DMS79 (cell line): Measurements from ENCODE around the gene MKKS.
"Not testable (repeated sequence)": the region's sequence is repeated elsewhere in the genome, so short reads cannot be mapped to it uniquely, and the experiment has no call there.

ENCODE experiments used
- DNase-seq: peaks from one replicate; lab custom pipeline; 2025; lab: John Stamatoyannopoulos, UW

The MKKS gene

DNA sequence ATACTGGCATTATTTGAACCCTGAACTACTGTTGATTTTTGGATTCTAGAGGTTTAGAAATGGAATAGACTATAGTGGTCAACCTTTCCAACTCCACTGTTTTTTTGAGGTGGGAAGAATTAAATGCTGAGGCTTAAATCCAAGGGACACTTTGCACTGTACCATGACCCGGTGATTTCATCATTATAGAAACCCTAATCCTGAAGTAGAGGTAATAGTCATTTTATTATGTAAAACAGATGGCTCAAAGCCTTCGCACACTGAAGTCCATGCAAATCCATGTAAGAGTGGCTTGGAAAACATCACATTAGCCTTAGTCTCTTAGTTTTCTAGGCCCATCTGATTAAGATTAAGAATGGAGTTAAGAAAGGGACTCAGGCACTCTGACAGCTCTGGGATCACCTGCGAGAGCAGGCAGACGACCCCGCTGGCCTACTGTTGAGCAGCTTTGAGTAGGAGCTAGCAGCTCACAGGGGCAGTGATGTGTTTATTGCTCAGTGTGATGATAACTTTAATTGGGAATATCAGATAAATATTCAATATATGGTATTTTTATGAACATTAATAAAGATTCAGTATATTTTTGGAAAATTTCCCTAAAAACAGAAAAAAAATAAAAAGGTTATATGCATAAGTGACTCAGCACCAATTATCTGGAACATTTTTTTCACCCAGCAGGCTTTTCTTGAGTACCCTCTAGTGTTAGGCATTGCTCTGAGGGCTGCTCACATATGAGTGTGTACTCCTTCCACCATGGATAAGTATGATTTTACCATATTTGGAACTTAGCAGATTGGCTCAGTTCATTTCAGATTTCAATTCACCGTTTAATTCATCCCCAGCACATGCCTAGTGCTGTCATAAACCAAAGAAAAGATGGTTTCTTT lies 14.5 kb upstream of the MKKS start:
- DNase-seq = no peak

DNA sequence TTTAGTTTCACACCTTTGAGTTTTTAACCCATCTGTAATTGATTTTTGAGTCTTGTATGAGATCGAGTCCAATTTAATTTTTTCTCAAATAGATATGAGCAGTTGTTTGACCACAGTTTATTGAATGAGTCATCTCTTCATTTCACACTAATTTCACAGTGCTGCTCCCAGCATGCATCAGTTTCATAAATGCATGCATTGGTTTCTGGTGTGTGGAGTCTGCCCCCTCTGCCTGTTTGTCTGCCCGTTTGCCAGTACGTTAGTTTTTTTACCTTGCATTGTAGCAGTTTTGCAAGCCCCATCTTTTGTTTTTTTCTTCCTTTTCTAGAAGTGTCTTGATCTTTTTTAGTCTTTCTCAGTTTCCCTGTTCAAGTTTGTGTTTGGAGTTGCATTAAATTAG lies 13.0 kb upstream of the MKKS start:
- DNase-seq = no peak

DNA sequence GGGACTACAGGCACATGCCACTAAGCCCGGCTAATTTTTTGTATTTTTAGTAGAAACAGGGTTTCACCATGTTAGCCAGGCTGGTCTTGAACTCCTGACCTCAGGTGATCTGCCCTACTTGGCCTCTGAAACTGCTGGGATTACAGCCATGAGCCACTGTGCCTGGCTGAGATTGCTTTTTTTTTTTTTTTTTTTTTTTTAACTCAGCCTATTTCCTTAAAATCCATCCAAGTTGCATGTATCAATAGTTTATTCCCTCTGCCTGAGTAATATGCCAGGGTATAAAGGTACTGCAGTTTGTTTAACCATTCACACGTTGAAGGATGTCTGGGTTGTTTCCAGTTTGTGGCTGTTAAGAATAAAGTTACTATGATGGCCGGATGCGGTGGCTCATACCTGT lies 11.7 kb upstream of the MKKS start:
- DNase-seq = no peak

GRCh38 chr20:10443936-10444335 lies 9.9 kb upstream of the MKKS start:
- no peak for DNase-seq

- DNase-seq = no peak
Measured at GRCh38 chr20:10438217-10438616, 4.2 kb upstream of the MKKS start.

- DNase-seq = no peak
Measured at GRCh38 chr20:10436053-10436699, 2.2 kb upstream of the MKKS start.

DNA sequence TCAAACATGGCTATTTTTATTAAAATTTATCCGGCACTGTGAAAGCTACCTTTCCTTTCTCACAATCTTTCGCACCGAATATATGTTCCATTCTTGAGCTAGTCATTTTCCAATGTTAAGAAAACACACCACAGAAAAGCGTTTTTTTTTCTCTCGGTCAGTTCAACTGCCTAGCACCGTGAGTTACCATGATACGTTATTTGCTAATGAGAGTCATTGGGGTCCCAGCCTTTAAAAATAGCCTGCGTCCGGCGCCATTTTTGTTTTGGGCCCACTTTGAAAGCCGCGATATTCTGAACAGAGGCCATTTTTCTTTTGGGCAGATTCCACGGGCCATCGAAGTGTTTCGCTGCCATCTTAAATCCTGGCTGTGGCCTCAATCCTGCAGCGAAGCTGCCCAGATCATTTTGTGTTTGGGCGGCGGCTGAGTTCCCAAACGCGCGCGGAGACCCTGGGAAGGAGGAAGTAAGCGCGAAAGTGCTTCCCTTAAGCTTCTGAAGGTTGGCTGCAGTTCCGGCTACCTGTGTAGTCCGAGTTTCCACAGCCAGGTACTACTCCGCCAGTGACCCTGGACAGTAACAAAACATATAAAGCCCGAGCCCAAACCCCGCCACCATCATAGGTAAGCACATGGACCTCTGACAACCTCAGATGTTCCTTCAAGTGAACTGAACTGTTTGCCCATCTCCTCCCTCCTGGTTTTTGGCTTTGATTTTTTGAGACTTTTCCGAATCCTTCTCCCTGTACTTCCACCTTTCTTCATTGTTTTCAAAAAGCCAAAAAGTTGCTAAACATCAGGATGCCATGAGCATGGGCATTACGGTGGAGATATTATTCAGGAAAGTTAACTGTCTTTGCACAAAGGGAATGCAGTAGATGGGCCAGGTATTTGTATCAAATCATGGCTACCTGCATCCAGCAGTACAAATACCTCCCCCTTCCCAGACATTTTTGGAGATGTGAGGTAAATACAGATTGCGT lies 1.1 kb upstream of the MKKS start, which contains the start of gene SLX4IP:
SLX4IP (plus strand) TSS at position 474 of the 981 bp plus-strand sequence. CDS start 22,900 bp downstream, outside the sequence.
- peak; percentile 93 for DNase-seq

- DNase-seq = peak; percentile 89
Measured at GRCh38 chr20:10434467-10434831, 427 bp upstream of the MKKS start.

DNA sequence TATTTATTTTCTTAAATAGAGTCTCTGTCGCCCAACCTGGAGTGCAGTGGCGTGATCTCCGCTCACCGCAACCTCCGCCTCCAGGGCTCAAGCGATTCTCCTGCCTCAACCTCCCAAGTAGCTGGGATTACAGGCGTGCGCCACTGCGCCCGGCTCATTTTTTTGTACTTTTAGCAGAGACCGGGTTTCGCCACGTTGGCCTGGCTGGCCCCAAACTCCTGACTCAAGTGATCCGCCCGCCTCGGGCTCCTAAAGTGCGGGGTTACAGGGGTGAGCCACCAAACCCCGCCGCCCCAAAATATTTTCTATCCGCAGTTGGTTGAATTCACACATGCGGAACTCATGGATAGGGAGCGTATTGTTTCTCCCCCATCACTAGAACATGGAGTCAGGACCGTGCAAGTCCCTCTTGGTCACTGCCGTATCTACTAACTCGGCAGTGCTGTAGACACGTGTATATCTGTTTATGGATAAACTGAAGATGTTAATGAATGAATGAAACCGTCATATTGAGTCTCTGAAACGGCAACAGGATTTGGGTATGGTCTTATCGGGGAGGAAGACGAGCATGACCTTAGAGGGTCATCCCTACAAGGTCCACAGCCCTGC lies 904 bp downstream of the MKKS start:
- DNase-seq = no peak

DNA sequence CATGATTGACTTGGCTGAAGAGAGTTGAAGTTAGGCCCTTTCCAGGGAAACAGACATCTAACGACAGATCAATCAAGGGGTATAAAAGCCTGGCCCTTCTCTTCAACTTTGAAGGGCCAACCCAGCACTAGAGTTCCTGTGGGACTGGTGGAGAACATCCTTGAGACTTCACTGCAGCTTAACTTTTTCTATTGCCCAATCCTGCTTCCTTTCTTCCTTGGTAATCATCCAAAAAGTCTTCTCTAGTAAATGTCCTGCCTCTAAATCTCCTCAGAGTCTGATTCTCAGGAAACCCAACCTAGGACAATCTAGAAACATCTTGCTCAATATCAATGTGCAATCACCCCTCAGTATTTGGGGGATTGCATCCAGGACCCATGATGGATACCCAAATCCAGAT lies 1.9 kb downstream of the MKKS start:
- no peak for DNase-seq

- no peak for DNase-seq
Measured at GRCh38 chr20:10430704-10431103, 3.3 kb downstream of the MKKS start.

DNA sequence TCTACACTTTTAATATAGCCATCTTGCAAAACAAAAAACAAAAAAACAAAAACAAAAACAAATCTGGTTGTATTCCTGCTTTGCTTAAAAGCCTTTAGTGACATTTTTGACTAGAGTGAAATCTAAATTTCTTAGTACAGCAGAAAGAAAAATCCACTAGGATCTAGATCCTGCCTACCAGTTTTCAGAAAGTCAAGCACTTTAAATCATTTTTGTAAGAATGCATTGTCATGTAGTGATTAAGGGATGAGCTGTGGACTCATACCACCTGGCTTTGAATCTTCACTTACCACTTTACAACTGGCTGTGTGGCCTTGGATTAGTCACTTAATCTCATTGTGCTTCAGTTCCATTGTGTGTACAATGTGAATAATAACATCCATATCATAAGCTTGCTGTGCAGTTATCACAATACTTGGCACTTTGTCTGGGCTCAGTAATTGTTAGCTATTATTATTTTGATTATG lies 4.0 kb downstream of the MKKS start:
- no peak for DNase-seq

DNA sequence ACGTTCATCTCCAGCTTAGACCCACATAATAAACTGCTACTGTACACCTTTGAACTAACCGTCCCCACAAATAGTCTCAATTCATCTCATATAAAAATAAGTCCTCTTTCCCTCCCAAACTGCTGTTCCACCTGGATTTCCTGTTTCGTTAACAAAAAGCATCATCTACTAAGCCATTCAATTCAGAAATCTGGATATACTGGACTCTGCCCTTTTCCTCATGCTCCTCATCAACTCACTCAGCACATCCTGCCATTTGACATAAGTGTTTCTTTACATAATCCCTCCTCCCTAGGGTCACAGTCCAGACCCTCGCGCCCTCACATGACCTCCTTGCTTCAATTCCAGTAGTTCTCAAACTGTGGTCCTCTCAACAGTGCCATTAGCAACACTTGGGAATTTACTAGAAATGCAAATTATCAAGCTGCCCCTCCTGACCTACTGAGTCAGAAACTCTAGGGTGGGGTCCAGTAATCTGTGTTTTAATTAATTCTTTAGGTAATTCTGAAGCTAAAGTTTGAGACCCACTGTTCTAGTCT lies 4.5 kb downstream of the MKKS start:
- no peak for DNase-seq

DNA sequence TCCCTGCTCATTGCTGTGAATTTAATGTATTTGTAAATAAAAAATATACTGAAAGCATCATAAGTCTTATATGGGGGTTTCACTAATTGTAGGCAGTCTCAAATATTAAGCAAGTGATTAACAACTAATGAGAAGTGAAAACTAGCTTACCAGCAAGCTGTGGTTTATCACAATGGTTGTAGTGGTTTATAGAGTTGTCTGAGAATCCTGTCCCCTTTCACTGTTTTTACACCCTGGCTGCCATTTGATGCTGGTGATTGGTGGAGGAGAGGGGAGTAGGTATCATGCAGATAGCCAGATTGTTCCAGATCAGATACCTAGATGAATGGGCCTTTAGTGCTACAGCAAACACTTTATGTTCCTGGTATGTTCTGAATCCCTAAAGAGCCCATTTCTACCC lies 6.0 kb downstream of the MKKS start:
- DNase-seq = no peak

DNA sequence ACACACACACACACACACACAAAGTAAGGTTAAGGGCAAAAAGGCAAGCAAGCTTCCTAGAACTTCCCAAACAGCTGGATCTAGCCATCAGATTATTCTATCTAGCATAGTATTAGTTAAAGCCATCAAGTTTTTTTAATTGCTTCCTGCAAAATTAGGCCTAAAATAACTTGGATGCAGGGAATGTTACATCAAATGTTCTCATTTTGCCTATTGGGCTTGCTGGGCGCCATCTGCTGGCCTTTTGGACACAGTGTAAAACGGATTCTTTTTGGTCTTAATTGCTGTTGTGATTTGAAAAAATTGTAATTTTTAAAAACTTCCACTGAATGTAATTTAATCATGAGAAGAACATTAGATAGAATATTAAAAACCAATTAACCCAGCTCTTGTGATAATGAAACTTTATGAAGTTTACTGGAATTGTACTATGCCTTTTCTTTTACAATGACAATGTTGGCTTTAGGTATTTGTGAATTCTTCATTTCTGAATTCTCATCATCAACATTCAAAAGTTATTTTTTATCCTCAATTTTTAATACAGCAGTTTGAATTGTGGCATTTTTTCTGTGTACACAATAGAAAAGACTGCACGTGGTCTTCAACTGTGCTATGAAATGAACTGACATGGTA lies 6.8 kb downstream of the MKKS start:
- no peak for DNase-seq

GRCh38 chr20:10423735-10424134 lies 10.3 kb downstream of the MKKS start:
- no peak for DNase-seq

GRCh38 chr20:10419550-10420133 lies 14.4 kb downstream of the MKKS start:
- no peak for DNase-seq

DNA sequence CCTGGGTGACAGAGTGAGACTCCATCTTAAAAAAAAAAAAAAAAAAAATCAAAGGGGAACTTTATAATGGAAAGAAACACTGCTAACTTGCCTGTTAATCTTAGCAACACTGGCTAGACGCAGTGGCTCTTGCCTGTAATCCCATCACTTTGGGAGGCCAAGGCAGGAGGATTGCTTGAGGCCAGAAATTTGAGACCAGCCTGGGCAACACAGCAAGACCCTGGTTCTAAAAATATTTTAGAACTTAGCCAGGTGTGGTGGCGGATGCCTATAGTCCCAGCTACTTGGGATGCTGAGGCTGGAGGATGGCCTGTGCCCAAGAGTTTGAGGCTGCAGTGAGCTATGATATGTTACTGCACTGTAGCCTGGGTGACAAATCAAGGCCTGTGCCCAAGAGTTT lies 16.8 kb downstream of the MKKS start:
- not testable (repeated sequence) for DNase-seq

GRCh38 chr20:10415013-10415650 lies 18.9 kb downstream of the MKKS start:
- DNase-seq = no peak
